NCI-H2227 (cell line): ENCODE data around the gene ACBD3.

Experiments used
- DNase-seq: peaks from one replicate; lab custom pipeline; 2025; ENCODE audit not compliant: unreplicated experiment; lab: John Stamatoyannopoulos, UW

The ACBD3 gene

GRCh38 chr1:226116673-226117072, 69.9 kb downstream of the ACBD3 start:
- DNase-seq, result no peak

GRCh38 chr1:226112626-226113025, 73.9 kb downstream of the ACBD3 start:
- no peak for DNase-seq

- DNase-seq, result no peak
Observed at GRCh38 chr1:226111883-226112261, 74.7 kb downstream of the ACBD3 start.

GRCh38 chr1:226111098-226111882, 75.3 kb downstream of the ACBD3 start:
- no peak for DNase-seq

GRCh38 chr1:226110249-226111097, 76.1 kb downstream of the ACBD3 start:
- DNase-seq, result peak; percentile 75

- DNase-seq, result peak; percentile 92
Observed at GRCh38 chr1:226109829-226110248, 76.7 kb downstream of the ACBD3 start.

- no peak for DNase-seq
Observed at GRCh38 chr1:226108935-226109828, 77.4 kb downstream of the ACBD3 start.

- DNase-seq, result no peak
Observed at GRCh38 chr1:226107471-226108460, 78.8 kb downstream of the ACBD3 start.

- no peak for DNase-seq
Observed at GRCh38 chr1:226104671-226105121, 81.8 kb downstream of the ACBD3 start.

- DNase-seq, result peak; percentile 52
Observed at GRCh38 chr1:226100436-226101391, 85.8 kb downstream of the ACBD3 start.

- DNase-seq, result no peak
Observed at GRCh38 chr1:226098870-226099835, 87.4 kb downstream of the ACBD3 start.

- DNase-seq, result no peak
Observed at GRCh38 chr1:226097866-226098625, 88.5 kb downstream of the ACBD3 start.

GRCh38 chr1:226095286-226095685, 91.3 kb downstream of the ACBD3 start:
- no peak for DNase-seq
